Activated CD8-positive, alpha-beta memory T cell treated with anti-CD3 and anti-CD28 coated beads, Interleukin-2, amount 50 U/mL, for 24 hours (primary cell): ENCODE measurements around the gene PRELID2.

Experiments
- DNase-seq: peaks from one replicate; pipeline ENCODE4 v3.0.0-alpha.2; 2020; ENCODE audit errors: extremely low read depth

PRELID2 gene

DNA sequence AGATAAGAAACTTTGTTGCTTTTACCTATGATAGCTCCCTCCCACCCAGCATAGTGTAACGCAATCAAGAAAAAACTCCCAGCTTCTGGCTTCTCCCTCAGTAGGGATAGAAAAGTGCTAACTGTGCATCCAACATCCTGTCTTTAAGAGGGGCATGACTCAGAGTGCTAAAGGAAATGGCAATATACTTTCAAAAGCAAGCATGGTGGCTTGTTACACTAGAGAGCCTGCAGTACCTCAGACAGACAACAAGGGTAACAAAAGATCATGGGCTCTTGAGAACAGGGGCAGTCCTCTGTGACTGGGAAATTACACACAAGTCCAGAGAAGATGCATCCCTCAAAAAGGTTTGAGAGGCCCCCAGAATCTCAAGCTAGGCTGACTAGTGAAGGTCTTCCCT, 37.8 kb downstream of the PRELID2 start:
- no peak for DNase-seq

GRCh38 chr5:145796318-145796717, 38.8 kb downstream of the PRELID2 start:
- DNase-seq, result no peak

DNA sequence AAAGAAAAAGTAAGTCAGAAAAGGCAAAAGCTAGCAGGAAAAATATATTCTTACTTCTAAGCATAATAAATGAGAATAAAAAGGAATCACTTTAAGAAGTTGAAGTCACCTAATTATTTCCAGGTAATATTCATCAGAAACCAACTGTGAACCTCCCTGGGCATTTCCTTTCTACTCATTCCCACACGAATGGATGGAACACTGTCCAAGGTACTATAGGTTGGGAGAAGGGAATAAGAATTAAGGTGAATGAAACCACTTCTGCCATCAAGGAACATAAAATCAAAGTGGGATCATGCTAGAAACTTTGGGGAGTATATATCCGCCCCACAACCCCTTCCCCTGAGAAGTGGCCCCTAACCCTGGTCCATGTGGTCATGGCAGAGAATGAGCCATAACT, 41.6 kb downstream of the PRELID2 start:
- DNase-seq, result no peak

- no peak for DNase-seq
Measured at GRCh38 chr5:145792840-145793239, 42.3 kb downstream of the PRELID2 start.

- DNase-seq, result no peak
Measured at GRCh38 chr5:145791866-145792265, 43.3 kb downstream of the PRELID2 start.

- no peak for DNase-seq
Measured at GRCh38 chr5:145787996-145788395, 47.1 kb downstream of the PRELID2 start.

DNA sequence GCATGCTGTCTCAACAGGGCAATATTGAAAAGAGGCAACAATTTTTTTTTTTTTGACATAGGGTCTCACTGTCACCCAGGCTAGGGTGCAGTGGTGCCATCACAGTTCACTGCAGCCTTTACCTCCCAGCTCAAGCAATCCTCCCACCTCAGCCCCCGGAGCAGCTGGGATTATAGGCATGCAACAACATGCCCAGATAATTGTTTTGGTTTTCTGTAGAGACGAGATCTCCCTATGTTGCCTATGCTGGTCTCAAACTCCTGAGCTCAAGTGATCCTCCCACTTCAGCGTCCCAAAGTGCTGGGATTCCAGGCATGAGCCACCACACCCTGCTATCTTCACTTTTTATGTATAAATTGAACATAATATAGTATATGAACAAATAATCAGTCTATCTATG, 47.6 kb downstream of the PRELID2 start:
- DNase-seq, result no peak

DNA sequence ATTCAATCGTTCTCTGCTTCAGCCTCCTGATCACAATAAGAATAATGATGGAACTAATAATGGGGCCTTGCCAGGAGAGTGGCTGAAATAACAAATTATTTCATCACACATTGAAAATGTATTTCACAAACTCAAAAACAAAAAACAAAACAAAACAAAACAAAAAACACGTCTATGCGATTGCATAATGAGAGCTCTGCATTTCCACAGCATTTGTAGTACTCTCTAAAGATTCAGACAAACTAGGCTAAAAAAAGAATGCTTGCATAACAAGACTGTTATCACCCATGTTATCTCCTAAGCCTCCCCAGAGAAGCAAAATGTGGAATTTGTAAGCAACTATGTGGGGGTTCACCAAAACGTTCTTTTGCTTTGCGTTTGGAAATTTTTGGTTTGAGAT, 48.1 kb downstream of the PRELID2 start:
- no peak for DNase-seq

DNA sequence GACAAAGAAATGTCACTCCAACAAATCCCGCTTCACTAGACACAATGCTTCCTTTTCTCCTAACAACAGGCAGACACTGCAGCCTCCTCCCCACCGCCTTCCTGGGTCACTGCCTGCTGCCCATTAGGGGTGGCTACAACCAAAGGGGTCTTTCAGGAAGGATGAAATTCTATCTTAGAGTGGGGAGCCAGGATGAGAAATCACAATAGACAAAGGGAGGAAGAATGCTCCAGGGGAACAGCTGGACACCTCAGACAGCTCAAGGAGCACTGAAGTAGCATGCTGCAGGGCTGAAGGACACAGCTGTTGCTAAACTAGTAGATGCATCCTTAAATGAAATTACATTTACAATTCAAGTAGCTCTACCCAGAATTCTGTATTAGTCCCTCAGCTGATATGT, 54.2 kb downstream of the PRELID2 start:
- no peak for DNase-seq

- DNase-seq, result no peak
Measured at GRCh38 chr5:145778144-145778900, 56.8 kb downstream of the PRELID2 start.

GRCh38 chr5:145777445-145778063, 57.6 kb downstream of the PRELID2 start:
- DNase-seq, result no peak

DNA sequence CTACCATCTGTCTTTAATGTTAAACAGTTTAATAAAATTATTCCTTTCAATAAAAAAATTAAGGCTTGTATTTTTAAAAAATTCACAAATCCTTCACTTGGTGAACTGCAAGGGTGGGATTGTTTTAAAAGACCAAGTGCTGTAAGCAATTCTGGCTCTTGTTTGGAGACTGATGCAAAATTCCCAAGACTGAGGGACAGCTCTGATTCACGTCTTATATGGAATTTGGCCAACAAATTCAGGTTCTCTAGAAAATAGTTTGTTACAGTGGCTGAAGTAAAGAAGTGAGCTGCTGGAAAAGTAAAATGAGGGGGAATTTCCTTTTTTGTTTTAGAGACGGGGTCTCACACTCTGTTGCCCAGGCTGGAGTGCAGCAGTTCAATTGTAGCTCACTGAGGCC, 58.3 kb downstream of the PRELID2 start:
- DNase-seq, result no peak

DNA sequence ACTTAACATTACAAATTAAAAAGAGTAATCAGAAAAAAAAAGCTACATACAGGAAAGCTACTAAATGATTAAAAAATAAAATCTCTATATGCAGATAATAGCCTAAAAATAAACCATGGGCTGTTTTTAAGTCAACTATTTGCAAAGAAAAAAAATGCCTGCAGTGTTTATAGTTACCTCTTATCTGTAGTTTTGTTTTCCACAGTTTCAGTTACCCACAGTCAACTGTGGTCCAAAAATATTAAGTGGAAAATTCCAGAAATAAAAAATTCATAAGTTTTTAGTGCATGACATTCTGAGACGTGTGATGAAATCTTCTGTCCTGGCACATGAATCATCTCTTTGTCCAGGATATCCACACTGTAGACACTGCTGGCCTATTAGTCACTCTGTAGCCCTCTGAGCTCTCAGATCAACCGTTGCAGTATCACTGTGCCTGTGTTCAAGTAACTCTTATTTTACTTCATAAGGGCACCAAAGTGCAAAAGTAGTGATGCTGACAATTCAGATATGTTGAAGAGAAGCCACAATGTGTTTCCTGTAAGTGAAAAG, 59.2 kb downstream of the PRELID2 start:
- no peak for DNase-seq

DNA sequence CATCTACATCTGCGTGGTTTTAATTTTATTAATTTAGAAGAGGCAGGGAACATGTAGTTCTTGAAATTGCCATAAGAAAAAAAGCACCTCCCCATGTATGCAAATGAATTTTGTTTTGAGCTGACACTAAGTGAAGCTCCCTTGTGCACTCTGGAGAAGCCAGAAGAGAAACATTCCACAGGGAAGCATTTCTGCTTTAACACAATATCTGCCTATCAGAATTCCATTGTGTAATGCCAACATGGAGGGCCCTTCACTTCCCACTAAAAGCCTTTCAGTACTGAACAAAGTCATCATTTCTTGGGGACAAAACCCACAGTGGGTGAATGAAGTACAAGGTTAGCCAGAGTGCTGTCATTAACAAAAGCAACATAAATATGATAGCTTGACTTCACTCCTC, 59.7 kb downstream of the PRELID2 start:
- DNase-seq, result no peak

- DNase-seq, result no peak
Measured at GRCh38 chr5:145774442-145774841, 60.7 kb downstream of the PRELID2 start.

GRCh38 chr5:145772466-145772865, 62.7 kb downstream of the PRELID2 start:
- DNase-seq, result no peak

GRCh38 chr5:145768863-145769262, 66.3 kb downstream of the PRELID2 start:
- DNase-seq, result no peak

- no peak for DNase-seq
Measured at GRCh38 chr5:145764325-145764724, 70.8 kb downstream of the PRELID2 start.

DNA sequence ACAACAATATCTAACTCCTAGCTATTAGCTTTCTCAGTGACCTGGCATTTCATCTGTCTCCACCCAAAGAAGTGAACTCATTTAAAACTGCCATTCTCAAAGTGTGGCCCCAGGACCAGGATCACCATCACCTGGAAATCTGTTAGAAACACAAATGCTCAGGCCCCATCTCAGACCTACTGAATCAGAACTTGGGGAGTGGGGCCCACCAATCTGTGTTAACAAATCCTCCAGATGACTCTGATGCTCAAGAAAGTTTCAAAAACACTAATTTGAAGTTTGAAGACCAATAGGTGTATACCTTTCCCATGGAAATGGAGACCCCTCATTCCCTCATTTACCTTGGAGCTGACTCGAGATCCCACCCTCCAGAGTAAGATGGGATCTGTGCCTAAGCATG, 72.3 kb downstream of the PRELID2 start:
- no peak for DNase-seq

- no peak for DNase-seq
Measured at GRCh38 chr5:145761254-145761653, 73.9 kb downstream of the PRELID2 start.

DNA sequence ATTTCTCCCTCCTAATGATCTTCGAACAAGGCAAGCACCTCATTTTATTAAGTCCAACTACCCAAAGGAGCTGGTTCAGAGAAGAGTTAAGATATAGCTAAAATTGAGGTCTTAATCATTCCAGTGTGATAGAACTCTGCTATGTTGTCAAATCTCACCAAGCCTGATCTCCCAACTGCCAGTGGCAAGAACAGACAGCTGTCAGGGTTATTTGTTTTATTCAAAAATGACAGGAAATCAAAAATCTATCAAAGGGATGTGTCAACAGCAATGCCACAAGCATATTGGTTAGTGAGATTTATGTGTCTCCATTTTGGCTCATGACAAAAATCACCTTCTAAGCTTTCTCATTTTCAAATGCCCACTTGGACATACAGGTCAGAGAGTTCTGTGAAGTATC, 74.5 kb downstream of the PRELID2 start:
- no peak for DNase-seq

DNA sequence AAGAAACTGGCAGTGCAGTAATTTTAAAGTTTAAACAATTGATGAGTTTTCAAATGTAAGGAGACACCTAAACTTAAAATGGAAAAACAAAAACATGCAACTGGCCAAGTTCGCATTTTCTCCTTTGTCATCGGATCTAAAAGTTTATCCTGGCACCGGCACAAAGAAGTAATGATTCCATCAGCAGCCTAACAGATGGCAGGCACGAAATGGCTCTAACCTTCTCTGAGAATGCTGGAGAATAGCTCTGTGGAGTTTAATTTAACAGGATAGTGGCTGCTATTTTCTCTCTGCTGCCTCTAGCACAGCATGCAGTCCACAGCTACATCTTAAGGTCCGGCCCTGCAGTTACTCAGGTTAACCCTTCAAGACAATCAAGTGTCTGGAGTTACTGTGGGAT, 82.2 kb downstream of the PRELID2 start:
- no peak for DNase-seq

DNA sequence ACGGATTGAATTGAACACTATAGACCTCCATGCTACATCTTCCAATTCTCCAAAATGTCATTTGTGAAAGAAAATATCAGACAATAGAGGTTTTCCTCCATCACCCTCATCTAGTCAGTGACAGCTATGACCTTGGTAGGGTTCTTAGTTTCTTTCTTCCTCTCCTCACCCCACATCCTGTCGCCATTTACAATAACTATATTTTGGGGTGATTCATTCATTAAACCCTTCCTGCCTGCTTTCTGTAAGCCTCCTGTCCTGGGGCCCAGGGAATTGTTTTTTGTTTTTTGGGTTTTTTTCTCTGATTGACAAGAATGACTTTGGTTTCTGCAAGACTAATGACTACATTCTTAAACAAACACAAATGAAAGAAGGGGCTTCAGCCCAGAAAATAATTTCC, 82.6 kb downstream of the PRELID2 start:
- no peak for DNase-seq
